Measurements from ENCODE around the gene CIDEA.

The CIDEA gene

DNA sequence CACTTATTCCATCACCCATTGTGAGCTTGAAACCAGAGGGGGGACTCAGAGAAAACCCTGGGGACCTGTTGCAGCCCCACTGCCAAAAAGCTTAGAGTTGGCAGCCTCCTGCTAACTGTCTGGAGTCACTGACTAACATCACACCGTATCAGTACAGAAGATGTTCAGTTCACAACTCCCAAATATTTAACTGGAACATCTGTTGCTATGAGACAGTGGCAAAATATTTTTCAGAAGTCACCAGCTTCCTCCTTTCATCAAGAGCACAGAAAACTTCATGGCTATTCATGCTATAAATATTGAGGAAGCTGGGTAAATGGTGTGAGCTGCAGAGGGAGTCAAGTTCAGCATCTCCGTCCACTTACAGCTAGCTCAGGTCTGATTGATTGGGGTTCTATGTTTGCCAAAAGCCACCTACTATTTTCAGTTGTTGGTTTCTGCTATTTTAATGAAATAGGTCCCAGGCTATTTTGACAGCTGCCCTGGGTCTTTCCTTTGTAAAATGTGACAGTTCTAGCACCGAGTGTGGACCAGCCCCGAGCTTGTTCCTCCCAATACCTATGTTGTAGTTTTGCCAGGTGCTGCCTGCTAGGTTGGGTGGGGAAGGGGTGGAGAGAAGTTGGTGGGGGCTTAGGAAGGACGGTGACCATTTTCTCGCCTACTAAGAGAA lies 63.6 kb downstream of the CIDEA start:
- in situ Hi-C loops (cut with MboI; ENCODE audit: low sequenced_read_pairs): no loop called here

DNA sequence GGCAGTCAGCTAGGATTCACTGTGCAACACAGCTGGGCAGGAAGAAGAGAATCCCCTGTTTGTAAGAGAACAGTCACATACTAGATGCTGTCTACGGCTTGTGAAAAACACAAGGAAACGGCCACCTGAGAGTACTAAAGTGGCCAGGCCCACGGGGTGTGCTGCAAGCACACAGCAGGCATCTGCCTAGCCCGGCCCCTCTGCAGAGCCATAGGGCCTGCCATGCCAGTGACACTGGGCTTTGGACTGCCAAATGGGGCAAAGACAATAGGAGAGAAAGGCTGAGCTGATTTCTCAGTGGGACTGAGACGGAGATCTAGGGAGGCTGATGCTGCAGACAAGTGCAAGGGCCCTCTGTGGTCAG lies 64.2 kb downstream of the CIDEA start:
- in situ Hi-C loops (cut with MboI; ENCODE audit: low sequenced_read_pairs): no loop called here

DNA sequence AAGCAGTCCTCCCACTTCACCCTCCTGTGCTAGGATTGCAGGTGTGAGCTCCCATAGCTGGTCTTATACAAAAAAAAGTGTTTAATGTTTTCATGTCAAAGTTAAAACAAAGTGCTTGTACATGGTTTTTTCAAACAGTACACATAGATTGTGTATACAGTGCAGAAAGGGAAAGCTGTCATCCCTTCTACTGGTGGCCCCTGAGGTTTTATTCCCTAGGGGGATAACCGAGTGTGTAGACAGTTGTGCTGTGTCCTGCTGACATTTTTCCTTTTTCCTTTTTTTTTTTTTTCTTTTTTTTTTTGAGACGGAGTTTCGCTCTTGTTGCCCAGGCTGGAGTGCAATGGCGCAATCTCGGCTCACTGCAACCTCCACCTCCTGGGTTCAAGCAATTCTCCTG lies 64.7 kb downstream of the CIDEA start:
- in situ Hi-C loops (cut with MboI; ENCODE audit: low sequenced_read_pairs): no loop called here

DNA sequence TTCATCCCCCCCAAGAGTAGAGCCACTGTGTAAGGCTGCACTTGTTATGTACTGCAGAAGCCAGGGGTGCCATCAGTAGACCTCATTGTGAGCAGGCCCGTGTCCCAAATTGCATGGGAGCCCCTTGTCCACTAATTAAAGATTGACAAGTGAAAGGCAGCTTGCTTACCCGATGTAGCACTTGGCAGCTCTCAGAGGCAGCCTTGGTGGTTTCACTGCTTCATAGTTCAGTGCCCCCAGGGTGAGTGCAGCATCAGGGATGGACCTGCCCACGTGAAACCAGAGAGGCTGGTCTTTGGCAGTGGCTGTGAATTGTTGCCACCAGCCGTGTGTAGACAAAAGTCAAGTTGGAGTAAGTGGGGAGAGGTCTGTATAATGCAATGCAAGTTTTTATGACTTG lies 67.2 kb downstream of the CIDEA start:
- in situ Hi-C loops (cut with MboI; ENCODE audit: low sequenced_read_pairs): no loop called here

DNA sequence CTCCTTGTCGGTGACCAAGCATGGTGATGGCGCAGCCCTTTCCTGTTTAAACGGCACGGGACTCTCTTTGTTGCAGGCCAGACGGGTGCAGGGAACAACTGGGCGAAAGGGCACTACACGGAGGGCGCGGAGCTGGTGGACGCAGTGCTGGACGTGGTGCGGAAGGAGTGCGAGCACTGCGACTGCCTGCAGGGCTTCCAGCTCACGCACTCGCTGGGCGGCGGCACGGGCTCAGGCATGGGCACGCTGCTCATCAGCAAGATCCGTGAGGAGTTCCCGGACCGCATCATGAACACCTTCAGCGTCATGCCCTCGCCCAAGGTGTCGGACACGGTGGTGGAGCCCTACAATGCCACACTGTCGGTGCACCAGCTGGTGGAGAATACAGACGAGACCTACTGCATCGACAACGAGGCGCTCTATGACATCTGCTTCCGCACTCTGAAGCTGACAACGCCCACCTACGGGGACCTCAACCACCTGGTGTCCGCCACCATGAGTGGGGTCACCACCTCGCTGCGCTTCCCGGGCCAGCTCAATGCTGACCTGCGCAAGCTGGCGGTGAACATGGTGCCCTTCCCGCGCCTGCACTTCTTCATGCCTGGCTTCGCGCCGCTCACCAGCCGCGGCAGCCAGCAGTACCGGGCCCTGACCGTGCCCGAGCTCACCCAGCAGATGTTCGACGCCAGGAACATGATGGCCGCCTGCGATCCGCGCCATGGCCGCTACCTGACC lies 71.0 kb downstream of the CIDEA start:
- in situ Hi-C loops (cut with MboI; ENCODE audit: low sequenced_read_pairs): no loop called here

DNA sequence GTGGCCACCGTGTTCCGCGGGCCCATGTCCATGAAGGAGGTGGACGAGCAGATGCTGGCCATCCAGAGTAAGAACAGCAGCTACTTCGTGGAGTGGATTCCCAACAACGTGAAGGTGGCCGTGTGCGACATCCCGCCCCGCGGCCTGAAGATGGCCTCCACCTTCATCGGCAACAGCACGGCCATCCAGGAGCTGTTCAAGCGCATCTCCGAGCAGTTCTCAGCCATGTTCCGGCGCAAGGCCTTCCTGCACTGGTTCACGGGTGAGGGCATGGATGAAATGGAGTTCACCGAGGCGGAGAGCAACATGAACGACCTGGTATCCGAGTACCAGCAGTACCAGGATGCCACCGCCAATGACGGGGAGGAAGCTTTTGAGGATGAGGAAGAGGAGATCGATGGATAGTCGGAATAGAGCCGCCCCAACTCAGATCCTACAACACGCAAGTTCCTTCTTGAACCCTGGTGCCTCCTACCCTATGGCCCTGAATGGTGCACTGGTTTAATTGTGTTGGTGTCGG lies 71.6 kb downstream of the CIDEA start:
- in situ Hi-C loops (cut with MboI; ENCODE audit: low sequenced_read_pairs): no loop called here

DNA sequence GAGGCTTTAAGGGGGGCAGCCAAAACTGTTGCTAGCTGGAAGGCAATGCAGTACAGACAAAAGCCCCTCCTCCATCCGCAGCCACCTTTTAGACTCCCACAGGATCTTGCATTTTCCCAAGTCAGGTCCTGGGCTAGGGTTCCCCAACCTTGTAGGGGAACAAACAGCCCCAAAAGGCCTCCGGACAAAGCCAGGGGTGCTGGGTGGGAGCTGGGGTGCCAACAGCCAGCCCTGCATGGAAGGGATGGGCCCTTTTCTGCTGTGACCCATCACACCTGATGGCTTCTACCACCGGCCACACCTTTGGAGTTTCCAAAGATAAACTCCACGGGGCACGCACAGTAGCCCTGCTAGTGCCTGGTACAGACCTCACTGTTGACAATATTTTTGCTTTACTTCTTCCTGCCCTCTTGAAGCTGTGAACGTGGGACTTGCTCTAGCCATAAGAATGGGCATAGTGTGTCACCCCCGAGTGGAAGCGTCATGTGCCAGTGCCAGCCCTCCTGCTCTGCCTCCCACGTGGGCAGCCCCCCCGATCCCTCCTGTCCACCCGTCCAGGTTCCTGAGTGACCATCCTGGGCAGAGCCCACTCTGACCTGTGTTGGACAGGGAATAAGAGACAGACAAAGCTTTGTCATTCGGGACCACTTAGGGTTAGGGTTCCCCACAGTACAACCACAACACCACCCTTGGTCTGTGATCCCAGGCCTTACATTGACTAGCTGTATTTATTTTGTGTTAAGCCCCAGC lies 72.7 kb downstream of the CIDEA start:
- in situ Hi-C loops (cut with MboI; ENCODE audit: low sequenced_read_pairs): no loop called here
